Measurements from ENCODE around the gene IDH1.

DNA sequence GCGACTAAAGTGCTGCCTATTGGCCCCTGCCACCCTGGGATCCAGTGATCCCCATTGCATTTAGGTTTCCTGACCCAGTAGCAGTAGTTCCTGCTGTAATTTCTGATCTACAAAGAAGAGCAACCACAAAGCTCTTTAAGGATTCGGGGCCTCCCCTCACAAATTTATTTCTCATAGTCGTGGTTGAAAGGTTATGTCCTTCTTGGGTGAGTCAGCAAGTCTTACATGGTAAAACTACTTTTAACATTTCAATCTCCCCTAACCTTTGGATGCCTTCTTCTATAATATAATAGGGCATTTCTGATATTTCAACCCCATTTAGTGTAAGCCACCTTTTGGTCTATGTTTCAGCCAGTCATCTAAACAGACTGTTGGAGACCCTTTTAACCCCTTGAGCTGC is 26.1 kb upstream of the IDH1 start:
- TF ChIP-seq FOS (IDR thresholded peaks at IDR 0.05; ENCODE audit: low read depth, low read length) = no peak
- TF ChIP-seq, protein P1, sequence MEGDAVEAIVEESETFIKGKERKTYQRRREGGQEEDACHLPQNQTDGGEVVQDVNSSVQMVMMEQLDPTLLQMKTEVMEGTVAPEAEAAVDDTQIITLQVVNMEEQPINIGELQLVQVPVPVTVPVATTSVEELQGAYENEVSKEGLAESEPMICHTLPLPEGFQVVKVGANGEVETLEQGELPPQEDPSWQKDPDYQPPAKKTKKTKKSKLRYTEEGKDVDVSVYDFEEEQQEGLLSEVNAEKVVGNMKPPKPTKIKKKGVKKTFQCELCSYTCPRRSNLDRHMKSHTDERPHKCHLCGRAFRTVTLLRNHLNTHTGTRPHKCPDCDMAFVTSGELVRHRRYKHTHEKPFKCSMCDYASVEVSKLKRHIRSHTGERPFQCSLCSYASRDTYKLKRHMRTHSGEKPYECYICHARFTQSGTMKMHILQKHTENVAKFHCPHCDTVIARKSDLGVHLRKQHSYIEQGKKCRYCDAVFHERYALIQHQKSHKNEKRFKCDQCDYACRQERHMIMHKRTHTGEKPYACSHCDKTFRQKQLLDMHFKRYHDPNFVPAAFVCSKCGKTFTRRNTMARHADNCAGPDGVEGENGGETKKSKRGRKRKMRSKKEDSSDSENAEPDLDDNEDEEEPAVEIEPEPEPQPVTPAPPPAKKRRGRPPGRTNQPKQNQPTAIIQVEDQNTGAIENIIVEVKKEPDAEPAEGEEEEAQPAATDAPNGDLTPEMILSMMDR (conservative IDR thresholded peaks at IDR 0.05; ENCODE audit: low read depth, low read length) = no peak
- no peak for TF ChIP-seq POLR2A (IDR thresholded peaks at IDR 0.05; ENCODE audit: low read depth, low read length)
- TF ChIP-seq MXI1 (IDR thresholded peaks at IDR 0.05; ENCODE audit: borderline replicate concordance, low read depth, low read length) = no peak
- TF ChIP-seq MAZ (IDR thresholded peaks at IDR 0.05; ENCODE audit: borderline replicate concordance, low read depth, low read length) = no peak

Data from IMR-90 (cell line).